Articular chondrocyte of knee joint (primary cell): ENCODE results near the gene SFT2D2. TPM values are rescaled to one million over a fixed set of nuclear protein-coding genes. Genes with fewer than 3 reads are reported as not detected.

ENCODE experiments used
- small RNA-seq: library from RNA; depleted of rRNA; stranded (forward); fragments of <200 nt; gene quantifications from one replicate; pipeline ENCODE3, GENCODE V24; 2012
- total RNA-seq: library from RNA; depleted of rRNA; stranded (reverse); fragments of >200 nt; gene quantifications from 2 replicates; pipeline ENCODE4 v1.2.3, GENCODE V29; 2012

SFT2D2 gene
- total RNA-seq, result 69.8 and 73.9 TPM in 2 replicates

GRCh38 chr1:168225476-168226190 lies at the start of gene SFT2D2:
Gene SFT2D2 (plus strand): TSS chr1:168226004. CDS start chr1:168226080, 76 bp downstream.

GRCh38 chr1:168178638-168179437 lies 47.0 kb upstream of the SFT2D2 start, which contains the start of gene TIPRL:
Gene TIPRL (plus strand): TSS chr1:168178962. CDS start chr1:168179078, 116 bp downstream.

GRCh38 chr1:168280296-168280927 lies 54.6 kb downstream of the SFT2D2 start, which contains the start of gene TBX19:
Gene TBX19 (plus strand): TSS chr1:168280877. CDS start chr1:168281091, 214 bp downstream.

Small RNA genes within 50 kb of the gene (small RNA-seq; reads per million reads assigned to genes)
- gene AL021397.1, result not detected
- gene RNU6-1310P, result not detected

Other genes starting within 250 kb of the SFT2D2 start
- gene GPR161, start 89.1 kb upstream of the SFT2D2 start, total RNA-seq, result 13.9 TPM in 2 replicates
- 35.8 and 38.9 TPM in 2 replicates for gene TIPRL, start 47.0 kb upstream of the SFT2D2 start, total RNA-seq
- gene TBX19, start 54.9 kb downstream of the SFT2D2 start, total RNA-seq, result 1.4 and 1.6 TPM in 2 replicates